K562 (cell line): Measurements from ENCODE around the gene NCOA4. TPM values are rescaled to one million over a fixed set of nuclear protein-coding genes. Genes with fewer than 3 reads are reported as not detected.
A peak's percentile ranks its signal among the peaks of the same experiment; 100 is the strongest.

Experiments
- ATF3 ChIP-seq, 2 experiments: fragments of 450-650 bp in 1 of 2; sonication (generic) in 1 of 2; formaldehyde crosslinking in 1 of 2; IDR thresholded peaks in 1 of 2; conservative IDR thresholded peaks in 1 of 2; 2 replicates each; pipeline versions ENCODE4 v1.6.1 to v1.8.1; 2016 to 2023; ENCODE audit warnings: mild to moderate bottlenecking in 2 of 2, moderate library complexity in 2 of 2, inconsistent platforms in 1 of 2, missing genetic modification reagents in 1 of 2
- ATF6 ChIP-seq: sonication (generic); formaldehyde crosslinking; IDR thresholded peaks from 2 replicates; pipeline ENCODE4 v1.4.0; 2020; ENCODE audit warnings: mild to moderate bottlenecking, missing genetic modification reagents
- BDP1 ChIP-seq: IDR thresholded peaks from 3 replicates; pipeline ENCODE4 v1.6.1; 2011; ENCODE audit not compliant: insufficient read length, insufficient read depth
- CBFA2T3 ChIP-seq: fragments of 450-650 bp; IDR thresholded peaks from 2 replicates; pipeline ENCODE4 v1.6.1; 2017
- GATAD2A ChIP-seq: fragments of 450-650 bp; IDR thresholded peaks from 2 replicates; pipeline ENCODE4 v1.6.1; 2017
- GATAD2B ChIP-seq: fragments of 450-650 bp; IDR thresholded peaks from 2 replicates; pipeline ENCODE4 v1.6.1; 2017; ENCODE audit warnings: mild to moderate bottlenecking, borderline replicate concordance
- HNRNPUL1 ChIP-seq: fragments of 200-400 bp; formaldehyde crosslinking; IDR thresholded peaks from 2 replicates; pipeline ENCODE4 v1.6.1; 2017; ENCODE audit warnings: low read length
- KDM5B ChIP-seq: fragments of 200-600 bp; sonication (generic); IDR thresholded peaks from 2 replicates; pipeline ENCODE4 v1.6.1; 2012; ENCODE audit warnings: low read depth, mild to moderate bottlenecking, moderate library complexity, low read length, control low read depth, inconsistent platforms; ENCODE audit not compliant: insufficient replicate concordance
- POLR3G ChIP-seq: IDR thresholded peaks from 2 replicates; pipeline ENCODE4 v1.6.1; 2011; ENCODE audit not compliant: insufficient read length, insufficient replicate concordance; ENCODE audit errors: extremely low read depth
- RAD21 ChIP-seq, 2 experiments: fragments of 250-450 bp in 1 of 2; fragments of 450-650 bp in 1 of 2; sonication (Bioruptor Pico) in 1 of 2; formaldehyde crosslinking in 1 of 2; IDR thresholded peaks in 1 of 2; conservative IDR thresholded peaks in 1 of 2; 2 replicates each; pipeline versions ENCODE4 v1.4.0 to v1.8.0; 2020 to 2022; ENCODE audit warnings: mild to moderate bottlenecking in 2 of 2, moderate library complexity in 1 of 2
- SMAD3 ChIP-seq: fragments of 450-650 bp; formaldehyde crosslinking; conservative IDR thresholded peaks from 2 replicates; pipeline ENCODE4 v1.4.0; 2020; ENCODE audit warnings: mild to moderate bottlenecking
- SMARCE1 ChIP-seq: fragments of 450-650 bp; IDR thresholded peaks from 2 replicates; pipeline ENCODE4 v1.7.1; 2016; ENCODE audit warnings: mild to moderate bottlenecking
- SOX6 ChIP-seq: fragments of 450-650 bp; IDR thresholded peaks from 2 replicates; pipeline ENCODE4 v1.6.1; 2014; ENCODE audit warnings: mild to moderate bottlenecking
- TEAD2 ChIP-seq: fragments of 450-650 bp; IDR thresholded peaks from 2 replicates; pipeline ENCODE4 v1.6.1; 2016; ENCODE audit warnings: missing genetic modification characterization, control low read depth, missing compliant biosample characterization
- TEAD4 ChIP-seq, 2 experiments: sonication (generic) in 1 of 2; formaldehyde crosslinking in 1 of 2; IDR thresholded peaks; 2 replicates each; pipeline versions ENCODE4 v1.6.1 to v1.8.0; 2012 to 2022; ENCODE audit warnings: borderline replicate concordance in 1 of 2, inconsistent platforms in 1 of 2, low read length in 1 of 2, mild to moderate bottlenecking in 1 of 2, missing genetic modification reagents in 1 of 2
- UBTF ChIP-seq, 2 experiments: IDR thresholded peaks; 2 replicates each; pipeline ENCODE4 v1.6.1; 2012; ENCODE audit warnings: improper control_type of control experiment in 2 of 2, low read depth in 2 of 2, low read length in 2 of 2, borderline replicate concordance in 1 of 2
- ZNF212 ChIP-seq: fragments of 450-650 bp; formaldehyde crosslinking; IDR thresholded peaks from 2 replicates; pipeline ENCODE4 v1.4.0; 2020; ENCODE audit warnings: mild to moderate bottlenecking
- ZNF282 ChIP-seq: sonication (generic); formaldehyde crosslinking; IDR thresholded peaks from 2 replicates; pipeline ENCODE4 v1.8.1; 2023; ENCODE audit warnings: missing genetic modification reagents
- ZNF639 ChIP-seq, 2 experiments: fragments of 200-800 bp in 1 of 2; sonication (Bioruptor generic) in 1 of 2; sonication (generic) in 1 of 2; formaldehyde crosslinking in 1 of 2; IDR thresholded peaks in 1 of 2; conservative IDR thresholded peaks in 1 of 2; 2 replicates each; pipeline versions ENCODE4 v1.5.0 to v1.6.1; 2016 to 2020; ENCODE audit warnings: missing compliant biosample characterization in 1 of 2, missing genetic modification characterization in 1 of 2, missing genetic modification reagents in 1 of 2
- polyA plus RNA-seq, 8 experiments: library from polyadenylated mRNA; depleted of rRNA in 4 of 8; stranded (reverse) in 5 of 8; unstranded in 3 of 8; fragments of >200 nt; fragmentation: Nextera tagmentation in 2 of 8; fragmentation: Illumina TruSeq in 1 of 8; extraction: Ambion mirVana in 2 of 8; extraction: Trizol in 1 of 8; gene quantifications; 2 replicates each; pipeline versions ENCODE4 v1.2.1 to v1.2.3, GENCODE V29; 2011 to 2014; ENCODE audit warnings: inconsistent platforms in 1 of 8, missing spikeins in 1 of 8
- total RNA-seq, 7 experiments: library from RNA; depleted of rRNA in 6 of 7; stranded (reverse); fragments of >200 nt in 6 of 7; fragmentation: Illumina TruSeq in 2 of 7; extraction: Trizol in 2 of 7; gene quantifications; 2 replicates each; pipeline versions ENCODE4 v1.2.1 to v1.2.3, GENCODE V29; 2011 to 2021; ENCODE audit warnings: low replicate concordance in 1 of 7

NCOA4 gene
- total and polyA plus RNA-seq, 9 of the 15 experiments (the other 6 are each of a cell fraction or from before 2014, with no cell fraction given): 89.8 to 283 (median 181) TPM

GRCh38 chr10:46053534-46054434 is 23.4 kb upstream of the NCOA4 start (continued):
- TF ChIP-seq GATAD2B (no peak), HNRNPUL1 (no peak), ATF6 (CRISPR knock-in tag) (no peak), ZNF282 (no peak), ATF3 (IDR thresholded peaks at IDR 0.05) (no peak), ATF3 (CRISPR knock-in tag; conservative IDR thresholded peaks at IDR 0.05) (no peak), UBTF (IDR thresholded peaks at IDR 0.05; ENCODE audit: borderline replicate concordance in 1 of 2, low read depth in 2 of 2, low read length in 2 of 2) (no peak), TEAD4 (IDR thresholded peaks at IDR 0.05; ENCODE audit: low read length) (peak; percentile 52), TEAD4 (CRISPR knock-in tag; IDR thresholded peaks at IDR 0.05; ENCODE audit: borderline replicate concordance) (no peak), SOX6 (peak; percentile 86), CBFA2T3 (peak; percentile 76), TEAD2 (tag) (no peak), GATAD2A (no peak), ZNF212 (CRISPR knock-in tag) (no peak), POLR3G (no peak), SMAD3 (no peak), RAD21 (CRISPR knock-in tag; conservative IDR thresholded peaks at IDR 0.05 in 1 of 2, IDR thresholded peaks at IDR 0.05 in 1 of 2) (0 out of 4 replicates have a peak, but pooled peaks of 1 of the 2 experiments have one; percentile 18), KDM5B (no peak), ZNF639 (CRISPR knock-in tag; conservative IDR thresholded peaks at IDR 0.05 in 1 of 2, IDR thresholded peaks at IDR 0.05 in 1 of 2) (no peak), SMARCE1 (peak; percentile 33; the same call in 1 of the 2 replicates), BDP1 (no peak)
